ENCODE results near the gene TLR8. TPM values are rescaled to one million over a fixed set of nuclear protein-coding genes. Genes with fewer than 3 reads are reported as not detected.

Gene TLR8
- total RNA-seq, 4 donors from 2014 or later, result 0.47 to 6.7 (median 1.7) TPM

DNA sequence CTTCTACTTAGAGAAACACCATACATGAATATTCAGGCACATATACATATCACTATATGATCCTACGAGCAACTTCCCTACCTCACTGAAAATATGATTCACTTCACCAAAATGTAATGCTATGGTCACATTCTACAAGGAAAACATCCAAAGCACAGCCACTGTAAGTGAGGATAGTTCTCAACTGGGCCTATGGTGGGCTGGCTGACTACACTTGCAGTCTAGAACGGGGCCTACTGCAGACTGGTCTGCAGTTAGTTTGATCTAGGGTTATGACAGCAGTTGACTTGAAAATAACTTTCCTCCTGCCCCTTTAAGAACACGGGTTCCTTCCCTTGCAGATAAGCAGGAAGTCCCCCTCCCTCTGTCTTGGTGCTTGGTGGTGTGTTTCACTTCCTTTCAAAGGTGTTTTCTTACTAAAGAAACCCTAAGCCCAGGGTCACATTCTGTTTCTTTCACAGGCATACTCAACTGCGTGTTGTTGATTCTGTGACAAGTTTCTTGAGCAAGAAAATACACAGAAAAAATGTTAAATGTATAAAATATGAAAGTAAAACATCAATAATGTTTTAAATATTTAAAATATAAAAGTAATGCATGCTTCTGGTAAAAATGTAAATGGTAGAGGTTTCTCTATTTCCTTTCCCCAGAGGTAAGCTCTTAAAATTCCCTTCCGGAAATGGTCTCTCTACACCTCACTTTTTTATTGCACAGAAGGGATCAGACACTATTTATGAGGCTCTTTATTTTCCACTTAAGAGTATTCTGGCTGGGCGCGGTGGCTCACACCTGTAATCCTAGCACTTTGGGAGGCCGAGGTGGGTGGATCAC, 50.5 kb downstream of the TLR8 start:
- peak overlapping the region in 3 of 4 donors; percentile 37 to 64 (median 61) for H3K27ac ChIP-seq
- WGBS, 2 donors (ENCODE audit: low coverage in 1 of 2), result 55 to 63% methylated on average over 3 to 5 of the region's 8 CpGs
- no peaks in the 10 kb centered on the region for H3K36me3 ChIP-seq
- no peaks in the 10 kb centered on the region for H3K9me3 ChIP-seq
- ATAC-seq, result no peak
- H3K4me1 ChIP-seq, result peaks cover 0 to 9% (median 0%) of the 10 kb centered on the region in 3 donors
- no peak for TF ChIP-seq EP300 (IDR thresholded peaks at IDR 0.05)
- no peak for TF ChIP-seq POLR2AphosphoS5 (IDR thresholded peaks at IDR 0.05)
- TF ChIP-seq POLR2A (IDR thresholded peaks at IDR 0.05), result no peak
- TF ChIP-seq CTCF (IDR thresholded peaks at IDR 0.05), result no peak
- no peaks in the 10 kb centered on the region for H3K27me3 ChIP-seq
- H3K4me3 ChIP-seq, result no peak overlapping the region

DNA sequence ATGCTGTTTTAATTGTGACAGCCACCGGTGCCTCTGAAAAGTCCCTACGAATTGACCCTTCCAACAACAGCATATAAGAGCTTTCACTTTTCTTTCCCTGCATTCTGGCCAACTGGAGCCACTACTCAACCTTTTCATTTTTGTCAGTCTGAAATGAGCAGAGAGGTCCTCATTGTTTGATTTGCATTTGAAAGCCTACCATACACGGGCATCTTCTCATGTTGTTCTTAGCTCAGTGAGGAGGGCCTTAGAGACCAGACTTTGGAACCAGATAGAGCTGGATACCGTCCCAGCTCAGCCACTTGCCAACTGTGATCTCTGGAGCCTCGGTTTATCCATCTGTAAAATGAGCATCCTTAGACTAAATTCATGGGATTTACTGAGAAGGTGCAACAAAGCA, 51.6 kb downstream of the TLR8 start:
- no peak overlapping the region for H3K27ac ChIP-seq
- WGBS, 2 donors (ENCODE audit: low coverage in 1 of 2), result 85% methylated on average over 5 of the region's 5 CpGs; no CpG with 5 or more reads in 1 of the 2 donors
- TF ChIP-seq POLR2A (IDR thresholded peaks at IDR 0.05) (no peak), CTCF (IDR thresholded peaks at IDR 0.05) (no peak), EP300 (IDR thresholded peaks at IDR 0.05) (no peak), POLR2AphosphoS5 (IDR thresholded peaks at IDR 0.05) (no peak)
- no peak overlapping the region for H3K4me3 ChIP-seq
- peaks cover 0 to 9% (median 0%) of the 10 kb centered on the region in 3 donors for H3K4me1 ChIP-seq
- H3K36me3 ChIP-seq, result no peaks in the 10 kb centered on the region
- no peak for ATAC-seq
- H3K9me3 ChIP-seq, result no peaks in the 10 kb centered on the region
- no peaks in the 10 kb centered on the region for H3K27me3 ChIP-seq

- Histone ChIP-seq H3K9me3 (no peaks in the 10 kb centered on the region), H3K27ac (no peak overlapping the region), H3K36me3 (no peaks in the 10 kb centered on the region), H3K27me3 (no peaks in the 10 kb centered on the region), H3K4me3 (no peak overlapping the region), H3K4me1 (peaks cover 0 to 9% (median 0%) of the 10 kb centered on the region in 3 donors)
- no peak for ATAC-seq
- WGBS, 2 donors (ENCODE audit: low coverage in 1 of 2), result 97% methylated on average over 4 of the region's 4 CpGs; no CpG with 5 or more reads in 1 of the 2 donors
- TF ChIP-seq POLR2A (IDR thresholded peaks at IDR 0.05) (no peak), CTCF (IDR thresholded peaks at IDR 0.05) (no peak), EP300 (IDR thresholded peaks at IDR 0.05) (no peak), POLR2AphosphoS5 (IDR thresholded peaks at IDR 0.05) (no peak)
These were observed 52.0 kb downstream of the TLR8 start for GRCh38 chrX:12958461-12958860.

DNA sequence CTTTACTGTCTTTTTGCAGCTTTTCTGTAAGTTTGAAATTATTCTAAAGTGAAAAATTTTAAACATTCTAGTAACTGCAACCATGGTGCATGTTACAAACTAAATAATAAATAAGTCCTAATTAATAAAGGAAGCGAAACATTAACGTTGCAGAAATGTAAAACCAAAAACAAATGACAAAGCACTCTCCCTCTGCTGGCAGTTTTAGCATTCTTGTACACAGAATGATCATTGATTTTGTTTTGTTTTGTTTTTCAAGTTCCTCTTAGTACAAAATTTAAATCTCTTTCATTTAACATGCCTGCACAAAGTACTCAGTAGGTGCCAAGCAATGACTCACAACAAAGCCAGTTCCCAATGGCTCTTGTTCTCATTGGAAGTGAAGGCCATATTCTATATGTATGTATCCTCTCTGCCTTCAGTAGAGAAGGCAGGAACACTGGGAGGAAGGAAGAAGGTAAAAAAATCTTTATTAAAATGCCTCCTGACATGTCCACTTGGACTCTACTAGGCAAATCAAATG, 54.8 kb downstream of the TLR8 start:
- TF ChIP-seq CTCF (IDR thresholded peaks at IDR 0.05), result no peak
- TF ChIP-seq POLR2AphosphoS5 (IDR thresholded peaks at IDR 0.05), result no peak
- no peak for TF ChIP-seq EP300 (IDR thresholded peaks at IDR 0.05)
- TF ChIP-seq POLR2A (IDR thresholded peaks at IDR 0.05), result no peak
- no peak overlapping the region for H3K27ac ChIP-seq
- no peaks in the 10 kb centered on the region for H3K36me3 ChIP-seq
- 52 to 81% methylated on average over 2 of the region's 2 CpGs for WGBS, 2 donors (ENCODE audit: low coverage in 1 of 2)
- no peak for ATAC-seq
- H3K9me3 ChIP-seq, result no peaks in the 10 kb centered on the region
- peaks cover 0 to 12% (median 0%) of the 10 kb centered on the region in 3 donors for H3K4me1 ChIP-seq
- H3K27me3 ChIP-seq, result no peaks in the 10 kb centered on the region
- no peak overlapping the region for H3K4me3 ChIP-seq

All from gastroesophageal sphincter (tissue), 4 donors.